ENCODE data around the gene OSTF1.

OSTF1 gene

DNA sequence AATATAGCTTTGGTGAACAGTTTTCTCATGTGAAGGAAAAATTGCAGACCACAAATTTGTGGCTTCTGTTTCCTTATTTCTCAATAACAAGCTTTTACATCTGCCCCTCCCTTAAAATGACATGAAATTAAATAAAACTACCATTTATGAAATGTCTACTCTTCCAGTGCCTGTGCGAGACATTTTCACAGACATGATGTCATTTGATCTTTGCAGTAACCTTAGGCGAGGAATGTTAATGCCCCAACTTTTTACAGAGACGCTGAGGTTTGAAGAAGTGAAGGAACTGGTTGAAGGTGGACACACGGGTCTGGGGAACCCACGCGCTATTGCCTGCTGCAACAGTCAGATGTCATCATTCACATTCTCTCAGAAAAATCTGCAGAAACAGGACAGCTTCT, 61.5 kb downstream of the OSTF1 start:
- H3K4me3 ChIP-seq (replicated peaks in 1 of 2; ENCODE audit: low read depth in 2 of 2, low read length in 2 of 2), result no peak overlapping the region
- DNase-seq (ENCODE audit: low read depth in 2 of 2), result no peak
- no peak for TF ChIP-seq CTCF (IDR thresholded peaks at IDR 0.05; ENCODE audit: low read depth, low read length)

GRCh38 chr9:75150512-75150911, 62.2 kb downstream of the OSTF1 start:
- TF ChIP-seq CTCF (IDR thresholded peaks at IDR 0.05; ENCODE audit: low read depth, low read length), result no peak
- no peak overlapping the region for H3K4me3 ChIP-seq (replicated peaks in 1 of 2; ENCODE audit: low read depth in 2 of 2, low read length in 2 of 2)
- no peak for DNase-seq (ENCODE audit: low read depth in 2 of 2)

GRCh38 chr9:75152416-75152815, 64.1 kb downstream of the OSTF1 start:
- no peak for TF ChIP-seq CTCF (IDR thresholded peaks at IDR 0.05; ENCODE audit: low read depth, low read length)
- no peak overlapping the region for H3K4me3 ChIP-seq (replicated peaks in 1 of 2; ENCODE audit: low read depth in 2 of 2, low read length in 2 of 2)
- no peak for DNase-seq (ENCODE audit: low read depth in 2 of 2)

GRCh38 chr9:75156858-75157257, 68.5 kb downstream of the OSTF1 start:
- no peak for TF ChIP-seq CTCF (IDR thresholded peaks at IDR 0.05; ENCODE audit: low read depth, low read length)
- no peak overlapping the region for H3K4me3 ChIP-seq (replicated peaks in 1 of 2; ENCODE audit: low read depth in 2 of 2, low read length in 2 of 2)
- DNase-seq (ENCODE audit: low read depth in 2 of 2), result no peak

DNA sequence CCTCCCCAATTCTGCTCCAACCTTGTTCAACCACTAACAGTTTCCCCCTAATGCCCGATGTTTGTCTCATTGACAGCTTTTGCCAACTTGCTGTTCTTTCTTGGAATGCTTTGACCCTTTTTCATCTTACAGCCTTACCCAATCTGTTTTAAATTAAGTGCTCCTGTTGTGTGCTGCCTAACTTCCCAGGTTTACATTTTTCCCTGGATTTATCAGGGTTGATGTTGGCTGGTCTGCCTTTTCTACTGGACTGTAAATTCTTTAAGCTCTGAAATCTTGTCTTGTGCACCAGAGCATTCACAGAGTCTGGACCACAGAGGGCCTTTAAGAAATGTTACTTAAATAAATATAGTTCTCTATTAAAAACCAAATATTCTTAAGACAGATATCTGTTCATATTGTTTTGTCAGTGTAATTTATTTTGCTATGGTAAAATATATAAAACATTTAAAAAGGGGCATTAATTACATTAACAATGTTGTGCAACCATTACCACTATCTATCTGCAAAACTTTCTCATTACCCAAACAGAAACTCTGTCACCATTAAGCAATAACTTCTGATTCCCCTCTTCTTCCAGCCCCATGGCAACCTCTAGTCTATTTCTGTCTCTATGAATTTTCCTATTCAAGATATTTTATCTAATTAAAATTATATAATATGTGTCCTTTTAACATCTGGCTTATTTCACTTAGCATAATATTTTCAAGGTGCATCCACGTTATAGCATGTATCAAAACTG, 73.0 kb downstream of the OSTF1 start:
- DNase-seq (ENCODE audit: low read depth in 2 of 2), result peak in 1 of 2 donors; percentile 21
- no peak overlapping the region for H3K4me3 ChIP-seq (replicated peaks in 1 of 2; ENCODE audit: low read depth in 2 of 2, low read length in 2 of 2)
- no peak for TF ChIP-seq CTCF (IDR thresholded peaks at IDR 0.05; ENCODE audit: low read depth, low read length)

DNA sequence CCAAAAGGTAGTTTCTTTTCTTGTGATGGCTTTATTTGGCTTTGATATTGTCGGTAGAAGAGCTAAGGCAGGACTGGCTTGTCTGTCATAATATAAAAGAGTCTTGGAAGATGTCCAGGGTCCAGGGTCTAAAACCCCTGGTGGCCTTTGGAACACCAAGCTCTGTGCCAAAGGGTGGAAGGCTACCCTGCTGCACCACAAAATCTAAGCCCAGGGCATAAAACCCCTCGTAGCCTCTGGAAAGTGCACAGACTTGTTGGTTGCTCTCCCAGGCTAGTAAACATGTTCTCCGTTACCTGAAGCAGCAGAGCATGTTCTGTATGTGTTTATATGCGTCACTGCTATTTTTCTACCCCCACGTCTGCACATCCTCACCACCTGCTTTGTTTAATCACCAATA, 75.5 kb downstream of the OSTF1 start:
- H3K4me3 ChIP-seq (replicated peaks in 1 of 2; ENCODE audit: low read depth in 2 of 2, low read length in 2 of 2), result no peak overlapping the region
- no peak for DNase-seq (ENCODE audit: low read depth in 2 of 2)
- TF ChIP-seq CTCF (IDR thresholded peaks at IDR 0.05; ENCODE audit: low read depth, low read length), result no peak

- H3K4me3 ChIP-seq (replicated peaks in 1 of 2; ENCODE audit: low read depth in 2 of 2, low read length in 2 of 2), result no peak overlapping the region
- TF ChIP-seq CTCF (IDR thresholded peaks at IDR 0.05; ENCODE audit: low read depth, low read length), result no peak
- no peak for DNase-seq (ENCODE audit: low read depth in 2 of 2)
Measured at GRCh38 chr9:75164573-75164972, 76.3 kb downstream of the OSTF1 start.

All from cardiac fibroblast (primary cell).